VCaP (cell line): ENCODE measurements around the gene LPCAT4.

ENCODE experiments used
- H3K27ac ChIP-seq: fragments of 450-650 bp; 2 replicates; pipeline ENCODE4 v1.5.1; 2017
- TF ChIP-seq, protein P1 (sequence below): fragments of 450-650 bp; conservative IDR thresholded peaks from 2 replicates; pipeline ENCODE4 v1.5.1; 2017; ENCODE audit warnings: mild to moderate bottlenecking, moderate library complexity

The LPCAT4 gene

GRCh38 chr15:34373951-34374350, 7.0 kb upstream of the LPCAT4 start:
- H3K27ac ChIP-seq, result no peak overlapping the region
- TF ChIP-seq, protein P1, sequence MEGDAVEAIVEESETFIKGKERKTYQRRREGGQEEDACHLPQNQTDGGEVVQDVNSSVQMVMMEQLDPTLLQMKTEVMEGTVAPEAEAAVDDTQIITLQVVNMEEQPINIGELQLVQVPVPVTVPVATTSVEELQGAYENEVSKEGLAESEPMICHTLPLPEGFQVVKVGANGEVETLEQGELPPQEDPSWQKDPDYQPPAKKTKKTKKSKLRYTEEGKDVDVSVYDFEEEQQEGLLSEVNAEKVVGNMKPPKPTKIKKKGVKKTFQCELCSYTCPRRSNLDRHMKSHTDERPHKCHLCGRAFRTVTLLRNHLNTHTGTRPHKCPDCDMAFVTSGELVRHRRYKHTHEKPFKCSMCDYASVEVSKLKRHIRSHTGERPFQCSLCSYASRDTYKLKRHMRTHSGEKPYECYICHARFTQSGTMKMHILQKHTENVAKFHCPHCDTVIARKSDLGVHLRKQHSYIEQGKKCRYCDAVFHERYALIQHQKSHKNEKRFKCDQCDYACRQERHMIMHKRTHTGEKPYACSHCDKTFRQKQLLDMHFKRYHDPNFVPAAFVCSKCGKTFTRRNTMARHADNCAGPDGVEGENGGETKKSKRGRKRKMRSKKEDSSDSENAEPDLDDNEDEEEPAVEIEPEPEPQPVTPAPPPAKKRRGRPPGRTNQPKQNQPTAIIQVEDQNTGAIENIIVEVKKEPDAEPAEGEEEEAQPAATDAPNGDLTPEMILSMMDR, result no peak

DNA sequence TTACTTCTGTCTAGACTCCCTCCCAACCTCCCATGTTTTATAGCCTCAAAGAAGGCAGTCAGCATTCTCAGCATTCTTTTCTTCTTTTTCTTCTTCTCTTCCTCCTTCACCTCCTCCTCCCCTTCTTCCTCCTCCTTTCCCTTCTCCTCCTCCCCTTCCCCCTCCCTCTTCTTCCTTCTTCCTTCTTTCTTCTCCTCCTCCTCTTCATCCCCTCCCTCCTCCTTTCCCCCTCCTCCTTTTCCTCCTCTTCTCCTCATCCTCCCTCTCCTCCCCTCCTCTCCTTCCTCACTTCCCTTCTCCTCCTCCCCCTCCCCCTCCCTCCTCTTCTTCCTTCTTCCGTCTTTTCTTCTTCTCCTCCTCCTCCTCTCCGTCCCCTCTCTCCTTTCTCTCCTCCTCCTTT, 3.6 kb upstream of the LPCAT4 start:
- TF ChIP-seq, protein P1, result no peak
- H3K27ac ChIP-seq, result no peak overlapping the region

DNA sequence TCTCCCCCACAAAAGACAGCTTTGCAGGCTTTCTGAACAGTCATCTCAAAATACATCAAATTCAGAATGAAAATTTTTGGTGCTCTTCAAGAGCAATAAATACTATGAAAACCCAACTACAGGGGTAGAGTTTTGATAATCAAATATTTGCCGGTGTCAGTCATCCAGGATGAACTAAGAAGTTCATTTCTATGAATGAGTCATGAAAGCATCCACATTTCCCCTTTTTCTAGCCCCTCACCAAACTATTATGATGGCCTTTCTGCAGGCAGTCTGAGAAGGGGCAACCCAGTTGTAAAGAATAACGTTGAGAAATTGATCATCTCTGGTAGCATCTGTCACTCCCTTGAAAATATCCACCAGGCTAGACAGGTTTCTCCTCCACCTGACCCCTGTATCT, 3.1 kb upstream of the LPCAT4 start:
- TF ChIP-seq, protein P1, result no peak

DNA sequence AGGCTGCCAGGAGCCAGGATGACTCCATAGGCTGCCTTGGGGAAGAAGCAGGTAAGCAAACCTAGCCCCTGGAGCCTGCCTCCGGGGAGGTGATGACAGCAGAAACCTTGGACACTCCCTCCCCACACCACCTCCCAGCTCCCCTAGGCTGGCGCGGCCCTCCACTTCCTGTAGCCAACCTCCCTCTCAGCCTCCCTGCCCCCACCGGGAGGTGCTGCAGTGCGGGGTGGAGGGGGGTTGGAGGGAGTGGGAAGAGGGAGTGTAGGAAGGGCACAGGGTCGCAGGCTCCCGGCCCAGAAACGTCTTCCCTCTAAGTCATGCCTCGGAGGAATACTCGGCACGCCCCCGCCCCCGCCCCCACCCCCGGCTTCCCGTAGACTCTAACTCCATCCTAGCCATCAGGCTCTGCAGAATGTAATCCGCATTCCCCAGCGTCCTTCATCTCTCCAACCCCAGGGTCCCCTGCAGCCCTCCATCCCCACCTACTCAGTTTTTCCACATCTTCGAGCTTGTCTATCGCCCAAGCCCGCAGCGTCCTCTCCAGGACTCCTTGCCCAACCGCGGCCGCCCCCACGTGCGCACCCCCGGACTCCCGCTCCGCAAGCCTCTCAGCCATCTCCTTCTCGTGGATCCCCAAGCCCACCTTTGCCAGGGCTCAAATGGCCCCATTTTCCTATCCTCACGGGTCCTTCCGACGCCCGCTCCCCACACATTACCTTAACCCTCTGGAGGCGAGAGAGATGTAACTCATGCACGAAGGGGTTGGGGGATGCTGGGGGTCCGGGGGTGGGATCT, 528 bp downstream of the LPCAT4 start:
- peak overlapping the region; percentile 92 for H3K27ac ChIP-seq
- TF ChIP-seq, protein P1, result no peak

More for the DNA sequence above, 3.1 kb upstream of the LPCAT4 start:
- H3K27ac ChIP-seq, result no peak overlapping the region

GRCh38 chr15:34365836-34366235, 1.2 kb downstream of the LPCAT4 start:
- TF ChIP-seq, protein P1, result no peak
- H3K27ac ChIP-seq, result peak overlapping the region; percentile 92

- TF ChIP-seq, protein P1, result no peak
- H3K27ac ChIP-seq, result no peak overlapping the region
These were observed 1.7 kb downstream of the LPCAT4 start for GRCh38 chr15:34365091-34365825.

- H3K27ac ChIP-seq, result no peak overlapping the region
- TF ChIP-seq, protein P1, result no peak
These were observed 3.0 kb downstream of the LPCAT4 start for GRCh38 chr15:34364041-34364440.
